Ramos (cell line): ENCODE results near the gene ASB18.

ENCODE experiments used
- in situ Hi-C: fragments of 300-500 bp; cut with MboI; formaldehyde crosslinking; loops from one replicate; pipeline ENCODE4 v1.14.3; 2022; ENCODE audit warnings: low sequenced_read_pairs; ENCODE audit not compliant: unreplicated experiment

ASB18 gene

DNA sequence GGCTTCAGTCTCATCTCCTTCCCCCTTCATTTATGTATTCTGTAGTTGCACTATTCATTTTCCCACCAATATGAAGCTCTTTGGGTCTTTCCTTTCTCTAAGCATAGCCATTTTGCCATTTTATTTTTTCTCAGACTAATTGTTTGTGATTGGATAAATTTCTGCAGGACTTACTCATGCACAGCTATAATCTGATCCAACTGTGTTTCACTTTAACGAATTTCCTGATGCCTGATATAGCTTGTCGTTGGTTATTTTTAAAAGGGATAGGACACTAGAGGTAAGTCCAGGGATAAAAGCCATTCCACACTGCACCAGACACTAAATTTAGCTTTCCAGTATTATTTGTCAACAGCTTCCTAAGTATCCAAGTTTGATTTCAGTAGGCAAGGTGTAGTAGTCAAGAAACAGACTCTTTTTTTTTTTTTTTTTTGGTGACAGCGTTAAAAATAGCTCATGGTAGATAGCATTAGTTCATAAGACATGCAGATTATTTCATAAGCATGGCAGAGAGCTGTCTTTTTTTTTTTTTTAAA, 17.4 kb downstream of the ASB18 start:
- in situ Hi-C loops, result no loop called here

GRCh38 chr2:236244256-236244655, 19.9 kb downstream of the ASB18 start:
- in situ Hi-C loops, result no loop called here

DNA sequence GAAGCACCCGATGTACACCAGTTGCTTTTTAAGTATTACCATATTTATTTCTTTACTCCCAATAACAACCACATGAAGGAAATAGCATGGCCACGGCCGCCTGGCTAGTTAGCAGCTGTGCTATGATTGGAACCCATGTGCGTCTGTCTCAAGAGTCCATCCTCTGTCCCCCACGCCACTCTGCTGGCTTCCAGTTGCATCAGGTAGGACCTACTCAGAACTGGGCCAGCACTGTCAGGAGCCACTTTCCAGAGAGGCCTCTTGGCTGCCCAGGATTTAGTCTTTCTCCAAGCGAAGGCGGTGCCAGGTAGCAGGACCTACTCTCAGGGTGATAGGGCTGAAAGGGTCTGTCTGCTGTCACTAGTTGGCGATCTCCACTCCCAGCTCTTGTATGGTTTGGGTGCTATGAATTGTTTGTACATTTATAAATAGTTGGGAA, 22.1 kb downstream of the ASB18 start:
- in situ Hi-C loops, result no loop called here

- in situ Hi-C loops, result no loop called here
Observed at GRCh38 chr2:236241181-236242056, 22.8 kb downstream of the ASB18 start.

- in situ Hi-C loops, result no loop called here
Observed at GRCh38 chr2:236240228-236240990, 23.8 kb downstream of the ASB18 start.

GRCh38 chr2:236239276-236240065, 24.7 kb downstream of the ASB18 start:
- in situ Hi-C loops, result no loop called here

GRCh38 chr2:236238751-236239150, 25.5 kb downstream of the ASB18 start:
- in situ Hi-C loops, result no loop called here

- in situ Hi-C loops, result no loop called here
Observed at GRCh38 chr2:236237468-236238190, 26.6 kb downstream of the ASB18 start.

DNA sequence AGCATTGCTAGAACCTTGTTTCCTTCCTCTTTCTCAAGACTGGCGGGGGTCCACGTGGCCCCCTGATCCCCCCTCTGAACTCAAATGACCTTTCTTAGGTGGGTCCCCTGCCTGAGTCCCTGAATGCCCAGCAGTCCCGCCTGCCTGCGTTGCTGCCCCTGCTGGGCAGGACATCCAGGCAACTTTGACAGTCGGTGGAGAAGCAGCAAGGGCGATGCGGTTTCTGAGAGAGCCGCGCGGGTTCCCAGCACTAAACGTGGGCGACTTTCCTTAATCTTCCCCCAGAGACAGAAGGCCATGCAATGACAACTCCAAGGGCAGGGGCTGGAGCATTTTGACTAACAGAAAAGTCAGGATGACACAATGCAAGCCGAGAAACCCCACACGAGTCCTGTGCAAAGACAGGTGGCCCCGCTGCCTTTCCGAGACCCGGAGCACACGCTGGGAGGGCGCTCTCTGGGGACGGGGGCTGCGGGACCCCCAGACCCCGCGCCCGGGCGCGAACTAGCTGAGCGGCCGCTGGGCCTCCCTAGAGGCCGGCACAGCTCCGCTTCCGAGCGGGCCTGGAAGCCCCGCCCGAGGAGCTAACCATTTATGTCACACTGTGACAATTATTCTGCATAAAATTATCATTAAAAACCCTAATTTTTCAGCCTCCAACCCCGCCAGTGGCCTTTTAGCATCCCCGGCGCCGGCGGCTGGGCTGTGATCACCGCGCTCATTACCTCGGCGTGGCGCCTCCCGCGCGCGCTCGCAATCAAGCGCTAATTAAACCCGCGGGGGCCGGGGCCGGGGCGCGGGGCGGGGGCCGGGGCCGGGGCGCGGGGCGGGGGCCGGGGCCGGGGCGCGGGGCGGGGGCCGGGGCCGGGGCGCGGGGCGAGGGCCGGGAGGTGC, 27.4 kb downstream of the ASB18 start:
- in situ Hi-C loops, result no loop called here

DNA sequence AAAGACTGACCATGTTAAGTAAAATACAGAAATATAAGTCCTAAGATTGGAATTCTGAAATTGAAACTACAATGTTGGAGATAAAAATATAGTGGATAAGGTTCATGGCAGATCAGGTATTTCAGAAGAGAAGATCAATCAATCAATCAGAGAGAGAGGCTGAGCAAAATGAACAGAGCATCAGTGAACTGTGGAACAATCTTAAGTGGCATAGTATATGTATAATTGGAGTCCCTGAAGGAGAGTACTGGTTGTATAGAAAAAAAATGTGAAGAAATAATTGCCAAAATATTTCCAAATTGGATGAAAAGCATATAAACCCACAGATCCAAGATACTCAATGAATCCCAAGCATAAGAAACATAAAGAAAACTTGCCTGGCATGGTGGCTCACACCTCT, 35.0 kb downstream of the ASB18 start:
- in situ Hi-C loops, result no loop called here

- in situ Hi-C loops, result no loop called here
Observed at GRCh38 chr2:236223675-236224074, 40.5 kb downstream of the ASB18 start.

DNA sequence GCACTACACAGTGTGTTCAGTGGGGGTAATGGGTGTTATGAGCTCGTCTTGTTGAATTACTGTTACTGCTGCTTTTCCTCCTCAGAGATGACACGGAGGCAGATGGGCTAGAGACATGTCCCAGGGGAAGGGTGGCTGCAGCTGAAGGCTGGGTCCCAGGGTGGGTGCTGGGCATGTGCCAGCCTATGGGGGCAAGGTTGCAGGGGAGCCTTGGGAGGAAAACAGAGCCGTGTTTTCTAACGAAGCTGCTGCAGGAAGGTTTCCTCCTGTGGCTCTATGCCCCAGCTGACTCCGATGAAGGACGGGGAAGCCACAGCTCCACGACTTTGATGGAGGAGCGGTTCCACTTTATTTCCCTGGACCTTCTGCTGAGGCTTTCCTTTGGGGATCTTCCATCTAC, 42.4 kb downstream of the ASB18 start:
- in situ Hi-C loops, result no loop called here

GRCh38 chr2:236219411-236219810, 44.8 kb downstream of the ASB18 start:
- in situ Hi-C loops, result no loop called here

DNA sequence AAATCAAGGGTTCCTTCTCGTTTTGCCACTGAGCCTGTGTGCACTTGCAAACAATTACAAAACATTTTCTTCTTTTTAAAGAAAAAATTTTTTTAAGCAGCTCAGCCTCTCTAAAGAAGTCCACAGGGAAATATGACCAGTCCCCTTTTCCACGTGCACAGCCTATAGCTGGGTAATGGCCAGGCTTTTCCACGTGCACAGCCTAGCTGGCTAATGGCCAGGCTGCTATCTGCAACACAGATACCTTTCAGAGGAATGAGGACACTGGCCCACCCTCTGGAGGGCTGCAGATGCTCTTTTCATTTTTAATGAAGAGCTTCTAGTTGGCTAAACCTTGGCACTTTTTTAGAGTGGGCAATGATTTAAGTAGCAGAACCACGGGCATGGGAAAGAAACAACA, 46.3 kb downstream of the ASB18 start:
- in situ Hi-C loops, result no loop called here

- in situ Hi-C loops, result no loop called here
Observed at GRCh38 chr2:236216711-236217110, 47.5 kb downstream of the ASB18 start.

DNA sequence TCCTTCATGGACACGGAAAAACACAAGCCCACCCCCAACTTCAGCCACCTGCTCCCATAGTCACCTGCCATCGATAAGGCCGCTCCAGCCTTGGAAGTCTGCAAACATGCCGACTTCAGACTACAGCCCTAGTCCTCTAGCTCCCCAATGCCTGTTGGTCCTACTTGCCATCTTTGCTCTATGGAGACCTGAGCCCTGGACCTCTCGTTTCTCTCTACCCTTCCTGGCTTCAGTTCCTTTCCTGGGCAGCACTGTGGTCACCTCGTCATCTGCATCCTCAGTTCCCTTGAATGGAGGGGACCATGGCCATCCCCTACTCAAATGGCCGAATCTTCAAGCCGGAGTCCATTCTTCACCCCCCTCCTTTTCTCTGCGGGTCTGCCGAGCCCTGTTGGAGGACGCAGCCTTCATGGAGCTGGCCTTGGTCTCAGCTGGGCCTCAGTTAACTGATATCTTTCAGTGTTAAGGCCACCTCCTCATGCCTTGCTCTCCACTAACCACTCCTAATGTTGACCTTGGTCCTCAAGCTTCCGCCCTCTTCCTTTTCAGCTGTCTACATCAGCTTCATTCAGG, 48.4 kb downstream of the ASB18 start:
- in situ Hi-C loops, result no loop called here

- in situ Hi-C loops, result no loop called here
Observed at GRCh38 chr2:236215196-236215595, 49.0 kb downstream of the ASB18 start.

DNA sequence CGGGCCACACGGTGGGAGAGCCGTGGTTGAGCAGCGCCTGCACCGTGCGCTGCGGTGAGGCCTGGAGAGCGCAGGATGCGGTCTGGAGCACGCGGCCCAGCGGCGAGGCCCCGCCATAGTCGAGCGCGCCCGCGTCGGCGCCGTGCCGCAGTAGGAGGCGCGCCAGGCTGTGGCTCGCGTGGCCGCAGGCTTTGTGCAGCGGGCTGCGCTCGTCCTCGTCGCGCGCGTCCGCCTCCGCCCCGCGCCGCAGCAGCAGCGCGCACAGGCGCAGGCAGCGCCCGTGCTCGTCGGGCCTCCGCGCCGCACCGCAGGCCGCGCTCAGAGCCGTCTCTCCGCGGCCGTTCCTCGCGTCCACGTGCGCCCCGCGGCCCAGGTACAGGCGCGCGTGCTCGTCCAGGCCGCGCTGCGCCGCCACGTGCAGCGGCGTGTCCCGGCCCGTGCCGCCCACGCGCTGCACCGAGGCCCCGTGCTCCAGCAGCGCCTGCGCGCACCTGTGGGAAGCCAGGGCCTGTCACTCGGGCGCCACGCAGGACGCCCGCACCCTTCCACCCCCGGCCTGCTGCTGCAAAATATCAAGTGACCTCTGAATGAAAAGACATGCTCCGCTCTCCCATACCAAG, 49.7 kb downstream of the ASB18 start:
- in situ Hi-C loops, result no loop called here
